ENCODE measurements around the gene NOTCH1. TPM values are rescaled to one million over a fixed set of nuclear protein-coding genes. Genes with fewer than 3 reads are reported as not detected.
"Not testable (repeated sequence)": the region's sequence is repeated elsewhere in the genome, so short reads cannot be mapped to it uniquely, and the experiment has no call there.

The NOTCH1 gene
- total RNA-seq, 4 donors from 2014 or later: 32.0 to 40.8 (median 36.2) TPM

DNA sequence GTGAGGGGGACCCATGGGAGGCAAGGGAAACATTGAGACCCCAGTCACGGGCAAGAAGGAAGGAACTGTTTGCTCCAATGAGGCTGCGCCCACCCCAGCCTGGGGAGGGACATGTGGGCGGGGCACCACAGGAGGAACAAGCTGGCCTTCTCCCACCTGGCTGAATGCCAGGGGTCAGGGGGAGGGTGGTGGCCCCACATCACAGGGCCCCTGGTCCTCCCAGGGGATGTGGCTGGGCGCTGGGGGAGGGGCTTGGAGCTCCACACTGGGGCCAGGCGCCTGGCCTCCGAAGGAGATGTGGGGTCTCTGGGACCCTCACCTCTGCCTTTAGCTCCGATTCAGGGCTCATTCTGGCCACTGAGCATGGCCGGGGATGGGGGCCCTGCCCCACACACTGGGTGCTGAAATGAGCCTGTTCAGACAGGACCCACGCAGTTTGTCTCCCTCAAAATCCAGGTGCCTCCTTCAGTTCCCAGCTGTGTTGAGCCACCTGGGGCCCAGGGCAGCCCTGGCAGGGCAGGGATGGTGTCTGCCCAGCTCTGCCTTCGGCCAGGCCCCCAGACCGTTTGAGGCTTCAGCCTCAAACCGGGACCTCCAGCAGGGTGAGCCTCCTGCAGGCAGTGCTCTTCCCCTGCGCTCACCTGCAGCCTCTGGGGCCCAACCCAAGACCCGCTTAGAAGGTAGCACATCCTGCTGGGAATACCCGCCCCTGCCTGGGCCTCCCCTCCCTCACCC is 33.2 kb upstream of the NOTCH1 start:
- Histone ChIP-seq H3K36me3 (no peaks in the 10 kb centered on the region), H3K27ac (no peak overlapping the region), H3K27me3 (peaks cover 0 to 9% (median 0%) of the 10 kb centered on the region in 4 donors), H3K9me3 (no peaks in the 10 kb centered on the region), H3K4me3 (no peak overlapping the region), H3K4me1 (peaks cover 12 to 40% (median 24%) of the 10 kb centered on the region in 3 donors)
- intact Hi-C loops (cut with DNase I): no loop called here
- WGBS, 2 donors: 51 to 59% methylated on average over 3 to 6 of the region's 15 CpGs
- TF ChIP-seq, protein P1, sequence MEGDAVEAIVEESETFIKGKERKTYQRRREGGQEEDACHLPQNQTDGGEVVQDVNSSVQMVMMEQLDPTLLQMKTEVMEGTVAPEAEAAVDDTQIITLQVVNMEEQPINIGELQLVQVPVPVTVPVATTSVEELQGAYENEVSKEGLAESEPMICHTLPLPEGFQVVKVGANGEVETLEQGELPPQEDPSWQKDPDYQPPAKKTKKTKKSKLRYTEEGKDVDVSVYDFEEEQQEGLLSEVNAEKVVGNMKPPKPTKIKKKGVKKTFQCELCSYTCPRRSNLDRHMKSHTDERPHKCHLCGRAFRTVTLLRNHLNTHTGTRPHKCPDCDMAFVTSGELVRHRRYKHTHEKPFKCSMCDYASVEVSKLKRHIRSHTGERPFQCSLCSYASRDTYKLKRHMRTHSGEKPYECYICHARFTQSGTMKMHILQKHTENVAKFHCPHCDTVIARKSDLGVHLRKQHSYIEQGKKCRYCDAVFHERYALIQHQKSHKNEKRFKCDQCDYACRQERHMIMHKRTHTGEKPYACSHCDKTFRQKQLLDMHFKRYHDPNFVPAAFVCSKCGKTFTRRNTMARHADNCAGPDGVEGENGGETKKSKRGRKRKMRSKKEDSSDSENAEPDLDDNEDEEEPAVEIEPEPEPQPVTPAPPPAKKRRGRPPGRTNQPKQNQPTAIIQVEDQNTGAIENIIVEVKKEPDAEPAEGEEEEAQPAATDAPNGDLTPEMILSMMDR (IDR thresholded peaks at IDR 0.05): no peak
- TF ChIP-seq POLR2A (IDR thresholded peaks at IDR 0.05): no peak
- DNase-seq: no peak

DNA sequence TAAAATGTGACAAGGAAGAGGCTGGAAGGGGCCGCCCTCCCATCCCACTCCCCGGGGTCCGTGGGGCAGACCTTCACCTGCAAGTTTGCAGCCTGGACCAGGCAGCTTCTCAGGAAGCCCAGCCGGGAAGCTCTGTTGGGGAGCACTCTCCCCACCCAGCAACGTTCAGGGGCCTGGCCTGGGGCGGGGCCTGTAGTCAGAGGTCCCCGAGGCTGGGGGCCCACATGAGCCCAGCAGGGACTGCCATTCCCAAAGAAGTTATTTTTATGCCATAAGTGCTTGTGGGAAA is 32.7 kb upstream of the NOTCH1 start:
- intact Hi-C loops (cut with DNase I): no loop called here
- peaks cover 12 to 36% (median 24%) of the 10 kb centered on the region in 3 donors for H3K4me1 ChIP-seq
- no peaks in the 10 kb centered on the region for H3K9me3 ChIP-seq
- no peak for DNase-seq
- TF ChIP-seq, protein P1 (IDR thresholded peaks at IDR 0.05): no peak
- TF ChIP-seq POLR2A (IDR thresholded peaks at IDR 0.05): no peak
- H3K27ac ChIP-seq: no peak overlapping the region
- no CpG with 5 or more reads among the region's 7 CpGs for WGBS, 2 donors
- H3K27me3 ChIP-seq: peaks cover 0 to 4% (median 0%) of the 10 kb centered on the region in 4 donors
- H3K4me3 ChIP-seq: no peak overlapping the region
- no peaks in the 10 kb centered on the region for H3K36me3 ChIP-seq

GRCh38 chr9:136577941-136578625 is 32.2 kb upstream of the NOTCH1 start:
- Histone ChIP-seq H3K4me1 (peaks cover 12 to 31% (median 24%) of the 10 kb centered on the region in 3 donors), H3K36me3 (no peaks in the 10 kb centered on the region), H3K9me3 (no peaks in the 10 kb centered on the region), H3K4me3 (no peak overlapping the region), H3K27ac (no peak overlapping the region), H3K27me3 (no peaks in the 10 kb centered on the region)
- no peak for DNase-seq
- no peak for TF ChIP-seq POLR2A (IDR thresholded peaks at IDR 0.05)
- TF ChIP-seq, protein P1 (IDR thresholded peaks at IDR 0.05): no peak
- WGBS, 2 donors: 64 to 72% methylated on average over 10 to 13 of the region's 27 CpGs
- intact Hi-C loops (cut with DNase I): no loop called here

GRCh38 chr9:136576269-136576626 is 30.4 kb upstream of the NOTCH1 start:
- H3K36me3 ChIP-seq: no peaks in the 10 kb centered on the region
- peaks cover 0 to 13% (median 0%) of the 10 kb centered on the region in 4 donors for H3K27me3 ChIP-seq
- WGBS, 2 donors: 25 to 30% methylated on average over 6 of the region's 8 CpGs
- no peak for TF ChIP-seq POLR2A (IDR thresholded peaks at IDR 0.05)
- TF ChIP-seq, protein P1 (IDR thresholded peaks at IDR 0.05): no peak
- H3K27ac ChIP-seq: no peak overlapping the region
- no peaks in the 10 kb centered on the region for H3K9me3 ChIP-seq
- intact Hi-C loops (cut with DNase I): no loop called here
- no peak for DNase-seq
- peaks cover 12 to 39% (median 24%) of the 10 kb centered on the region in 3 donors for H3K4me1 ChIP-seq
- H3K4me3 ChIP-seq: no peak overlapping the region

DNA sequence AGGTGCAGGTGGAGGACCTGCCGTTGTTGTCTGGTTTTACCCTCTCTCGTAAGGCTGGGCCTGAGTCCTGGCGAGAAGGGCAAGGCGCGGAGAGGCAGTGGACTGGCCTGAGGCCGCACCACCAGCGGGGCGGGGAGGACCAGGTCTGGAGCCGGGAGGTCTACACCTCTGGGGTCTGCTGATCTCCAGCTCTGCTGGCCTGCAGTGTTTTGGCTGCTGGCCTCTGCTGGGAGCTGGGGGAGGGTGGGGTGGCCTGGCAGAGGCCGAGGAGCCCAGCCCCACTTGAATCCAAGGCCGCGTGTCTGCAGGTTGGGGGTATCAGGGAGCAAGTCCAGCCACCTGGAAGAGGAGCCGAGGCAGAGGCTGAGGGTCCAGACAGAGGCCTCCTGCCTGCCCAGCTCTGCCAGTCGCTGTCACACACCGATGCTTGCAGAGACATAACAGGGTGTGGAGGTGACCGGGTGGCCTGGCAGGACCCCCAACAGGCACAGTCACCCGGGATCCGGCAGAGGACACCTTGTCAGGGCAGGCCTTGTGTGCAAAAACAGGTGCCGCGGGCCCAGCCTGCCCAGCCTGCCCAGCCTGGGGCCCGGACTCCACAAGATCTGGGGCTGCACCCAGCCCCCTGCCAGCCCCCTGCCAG is 29.9 kb upstream of the NOTCH1 start:
- H3K27me3 ChIP-seq: peaks cover 0 to 13% (median 0%) of the 10 kb centered on the region in 4 donors
- H3K4me1 ChIP-seq: peaks cover 12 to 41% (median 24%) of the 10 kb centered on the region in 3 donors
- no peaks in the 10 kb centered on the region for H3K9me3 ChIP-seq
- TF ChIP-seq, protein P1 (IDR thresholded peaks at IDR 0.05): no peak
- no peak for TF ChIP-seq POLR2A (IDR thresholded peaks at IDR 0.05)
- DNase-seq: no peak
- intact Hi-C loops (cut with DNase I): no loop called here
- H3K27ac ChIP-seq: no peak overlapping the region
- 63 to 72% methylated on average over 12 to 13 of the region's 21 CpGs for WGBS, 2 donors
- H3K36me3 ChIP-seq: no peaks in the 10 kb centered on the region
- no peak overlapping the region for H3K4me3 ChIP-seq

DNA sequence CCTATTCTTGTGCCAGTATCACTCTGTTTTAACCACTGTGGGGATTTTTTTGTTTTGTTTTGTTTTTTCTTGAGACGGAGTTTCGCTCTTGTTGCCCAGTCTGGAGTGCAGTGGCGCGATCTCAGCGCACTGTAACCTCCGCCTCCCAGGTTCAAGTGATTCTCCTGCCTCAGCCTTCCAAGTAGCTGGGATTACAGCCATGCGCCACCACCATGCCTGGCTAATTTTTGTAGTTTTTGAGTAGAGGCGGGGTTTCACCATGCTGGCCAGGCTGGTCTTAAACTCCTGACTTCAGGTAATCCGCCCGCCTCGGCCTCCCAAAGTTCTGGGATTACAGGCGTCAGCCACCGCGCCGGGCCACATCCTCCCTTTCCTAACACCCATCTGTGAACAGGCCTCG is 28.8 kb upstream of the NOTCH1 start:
- H3K4me3 ChIP-seq; DNase-seq; H3K36me3 ChIP-seq; H3K27ac ChIP-seq; intact Hi-C loops (cut with DNase I); H3K9me3 ChIP-seq: not testable (repeated sequence)
- Histone ChIP-seq H3K4me1 (peaks cover 12 to 41% (median 24%) of the 10 kb centered on the region in 3 donors), H3K27me3 (peaks cover 0 to 13% (median 0%) of the 10 kb centered on the region in 4 donors)
- WGBS, 2 donors: 82 to 93% methylated on average over 10 to 16 of the region's 16 CpGs
